ENCODE results near the gene USF1.
A peak's percentile ranks its signal among the peaks of the same experiment; 100 is the strongest.
"Not testable (repeated sequence)": the region's sequence is repeated elsewhere in the genome, so short reads cannot be mapped to it uniquely, and the experiment has no call there.

USF1 gene

DNA sequence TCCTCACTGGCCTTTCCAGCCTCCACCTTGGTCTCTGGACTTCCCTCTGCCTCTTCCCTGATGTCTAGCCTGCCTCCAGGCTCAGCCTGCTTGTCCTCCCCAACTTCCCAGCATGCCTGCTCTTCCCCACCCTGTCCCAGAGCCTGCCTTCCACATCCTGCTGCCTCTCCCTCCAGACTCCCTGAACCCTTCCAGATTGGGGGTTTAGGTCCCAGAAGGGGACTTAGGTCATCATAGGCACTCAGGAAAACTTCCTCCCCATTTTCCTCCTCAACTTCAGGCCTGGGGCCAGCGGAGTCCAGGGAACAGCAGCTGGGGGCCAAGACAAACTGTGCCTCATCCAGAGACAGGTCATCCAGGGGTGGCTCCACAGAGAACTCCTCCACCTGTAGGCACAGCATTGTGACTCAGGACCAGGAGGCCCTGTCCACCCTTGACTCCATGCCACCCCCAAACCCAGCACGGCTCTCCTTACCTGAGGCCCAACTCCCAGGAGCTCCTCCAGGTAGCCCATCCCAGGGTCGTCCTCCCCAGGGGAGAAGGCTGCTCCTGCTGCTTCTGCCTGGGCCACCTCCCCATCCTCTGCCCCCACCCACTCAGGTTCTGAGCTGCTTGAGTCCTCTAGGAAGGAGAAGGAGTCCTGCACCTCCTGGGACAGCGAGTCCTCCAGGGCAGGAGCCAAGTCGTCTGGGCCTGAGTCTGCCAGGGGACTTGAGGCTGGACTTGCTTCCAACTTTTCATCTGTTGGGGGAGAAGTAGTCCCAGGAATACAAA is 3.4 kb upstream of the USF1 start:
- DNase-seq (ENCODE audit: low spot score): no peak

DNA sequence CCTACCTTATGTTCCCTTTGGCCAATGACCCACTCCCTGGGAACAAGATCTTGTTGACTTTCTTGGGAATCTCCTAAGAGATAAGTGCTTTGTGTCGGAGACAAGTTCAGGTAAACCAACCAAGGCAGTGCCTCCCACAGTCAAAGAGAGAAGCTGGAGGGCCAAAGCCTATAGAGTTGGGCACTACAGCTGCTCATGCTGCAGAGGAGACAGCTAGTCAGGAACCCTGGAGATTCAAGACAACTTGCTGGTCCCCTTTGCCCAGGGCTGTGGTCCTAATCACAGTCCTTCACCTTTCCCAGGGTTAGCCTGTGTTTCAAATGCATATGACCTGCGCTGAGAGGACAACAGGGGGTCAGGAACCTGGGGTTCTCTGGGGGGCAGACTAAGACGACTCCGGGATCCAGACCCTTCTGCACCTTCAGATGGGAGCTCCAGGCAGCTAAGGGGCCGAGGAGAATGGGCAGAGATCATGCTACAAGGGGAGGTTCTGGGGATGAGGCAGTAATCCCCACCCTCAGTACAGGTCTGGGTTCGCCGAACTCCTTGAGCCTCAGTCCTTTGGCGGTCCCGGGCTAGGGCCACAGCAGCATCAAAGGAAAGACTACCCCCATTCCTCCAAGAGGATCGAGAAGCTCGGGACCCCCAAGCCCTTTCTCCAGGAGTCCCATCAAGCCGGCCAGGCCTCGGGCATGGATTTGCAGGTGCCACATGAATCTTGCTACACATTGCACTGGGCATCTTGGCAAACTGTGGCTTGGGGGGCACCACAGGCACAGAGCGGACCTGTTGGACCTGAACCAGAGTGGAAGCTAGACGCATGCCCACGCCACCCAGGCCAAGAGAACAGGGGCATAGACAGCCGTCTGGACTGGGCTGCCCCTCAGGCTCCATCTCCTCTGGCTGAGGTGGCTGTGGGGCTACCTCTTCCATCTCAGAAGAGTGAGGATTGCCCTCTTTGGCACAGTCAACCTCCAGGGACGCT is 2.0 kb upstream of the USF1 start:
- no peak for DNase-seq (ENCODE audit: low spot score)

DNA sequence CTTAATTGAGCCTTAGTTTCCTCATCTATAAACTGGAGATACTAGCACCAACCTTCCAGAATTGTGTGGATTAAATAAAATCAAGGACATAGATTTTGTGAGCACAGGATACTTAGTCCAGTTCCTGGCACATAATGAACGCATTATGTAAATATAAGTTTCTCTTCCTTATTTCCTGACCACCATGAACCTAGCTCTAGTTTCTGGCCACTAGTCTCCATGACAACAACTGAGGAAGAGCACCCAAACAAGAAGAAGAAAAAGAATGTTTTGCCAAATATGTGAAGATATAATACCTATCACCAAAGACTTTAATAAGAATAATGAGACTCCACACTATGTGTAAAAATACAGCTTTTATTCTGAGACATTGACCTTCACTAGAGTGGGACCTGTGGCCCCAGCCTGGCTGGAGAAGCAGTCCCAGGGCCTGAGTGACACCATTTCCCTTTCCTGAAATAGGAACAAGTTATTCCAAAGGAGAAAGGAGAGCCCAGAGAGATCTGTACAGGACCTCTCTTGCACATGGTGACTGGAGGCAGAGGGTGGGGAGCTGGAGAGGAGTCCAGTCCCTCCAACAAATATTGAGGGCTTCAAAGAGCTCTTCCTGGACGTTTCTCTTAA is 940 bp upstream of the USF1 start:
- DNase-seq (ENCODE audit: low spot score): peak; percentile 58

DNA sequence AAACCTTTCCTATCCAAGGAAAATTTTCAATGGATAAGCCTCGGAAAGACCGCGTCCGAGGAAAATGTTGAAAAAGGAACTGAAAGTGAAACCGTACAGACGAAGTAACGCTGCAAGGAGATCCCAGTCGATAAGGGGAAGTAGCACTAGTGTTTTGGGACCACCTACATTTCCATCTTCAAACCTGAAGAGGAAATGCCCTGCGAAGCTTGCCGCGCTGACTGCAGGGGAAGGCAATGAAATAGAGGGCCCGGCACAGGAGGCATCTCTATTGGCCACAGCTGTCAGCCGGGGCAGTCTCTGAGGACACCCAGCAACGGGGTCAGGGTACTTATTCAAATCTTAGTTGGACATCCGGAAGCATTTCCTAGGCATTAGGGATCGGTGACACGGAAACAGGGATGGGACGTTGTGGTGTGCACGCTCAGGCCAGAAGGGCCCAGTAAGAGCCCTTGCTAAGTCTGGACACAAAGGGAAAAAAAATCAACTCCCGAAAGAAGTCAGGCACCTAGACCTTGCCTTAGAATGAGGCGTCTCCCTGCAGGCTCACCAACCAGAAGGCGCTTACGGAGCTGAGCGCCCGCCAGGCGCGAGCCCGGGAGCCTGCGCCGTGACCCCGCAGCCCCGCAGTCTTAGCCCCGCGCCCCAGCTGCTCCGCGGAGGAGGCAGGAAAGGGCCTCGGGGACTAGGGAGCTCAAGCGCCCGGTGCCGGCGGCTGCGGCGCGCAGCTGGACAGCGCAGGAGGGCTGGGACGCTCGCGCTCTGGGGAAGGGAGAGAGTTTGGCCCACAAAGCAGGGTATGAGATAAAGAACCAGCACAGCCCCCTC is 655 bp downstream of the USF1 start:
- DNase-seq (ENCODE audit: low spot score): peak; percentile 80

DNA sequence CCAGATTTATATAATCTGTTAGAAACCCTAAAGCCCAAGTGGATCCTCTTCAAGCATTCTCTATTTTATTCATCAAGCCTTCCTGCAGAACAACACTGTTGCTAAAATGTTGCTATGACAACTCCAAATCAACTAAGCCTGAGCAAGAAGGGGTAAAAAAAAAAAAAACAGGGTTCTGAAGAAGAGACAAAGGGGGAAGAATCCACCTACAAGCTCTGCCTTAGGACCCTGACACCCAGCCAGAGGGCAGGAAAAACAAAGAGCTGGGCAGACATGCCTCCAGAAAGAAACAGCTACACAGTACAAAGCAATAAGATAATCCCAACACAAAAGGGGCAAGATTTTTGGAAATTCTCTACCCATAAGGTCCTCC is 1.3 kb downstream of the USF1 start:
- no peak for DNase-seq (ENCODE audit: low spot score)

DNA sequence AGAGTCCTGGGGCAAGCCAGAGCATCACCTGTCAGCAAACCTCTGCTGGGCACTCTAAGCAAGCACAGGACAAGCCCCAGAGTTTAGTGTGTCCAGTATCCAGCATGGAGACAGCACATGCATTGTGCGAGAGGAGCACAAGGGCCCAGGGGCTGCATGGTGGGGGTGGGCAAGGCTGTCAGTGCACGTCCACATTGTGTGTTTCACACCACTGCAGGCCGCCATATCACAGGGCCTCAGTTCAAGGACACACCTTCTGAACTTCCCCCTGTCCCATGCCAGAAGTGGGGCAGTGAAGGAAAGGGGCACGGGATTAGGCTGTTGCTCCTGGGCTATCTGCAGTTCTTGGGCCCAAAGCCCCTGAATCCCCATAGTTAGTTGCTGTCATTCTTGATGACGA is 6.2 kb downstream of the USF1 start:
- DNase-seq (ENCODE audit: low spot score): no peak

DNA sequence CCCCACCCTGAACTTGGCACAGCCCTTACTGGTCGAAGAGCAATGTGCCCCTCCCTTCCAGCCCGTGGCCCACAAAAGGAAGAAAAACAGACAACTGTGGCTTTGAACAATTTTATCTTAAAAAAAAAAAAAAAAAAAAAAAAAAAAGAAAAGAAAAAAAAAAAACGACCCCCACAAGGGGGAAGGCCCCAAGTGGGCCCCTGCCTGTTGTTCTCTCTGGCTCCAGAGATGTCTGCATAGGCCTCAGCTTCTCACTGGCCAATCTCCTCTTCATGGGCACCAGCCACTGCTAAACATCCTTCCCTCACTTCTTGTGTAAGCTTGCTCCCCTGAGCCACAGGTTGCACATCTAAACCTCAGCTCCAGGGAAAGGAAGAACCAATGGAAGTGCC is 6.6 kb downstream of the USF1 start:
- no peak for DNase-seq (ENCODE audit: low spot score)

DNA sequence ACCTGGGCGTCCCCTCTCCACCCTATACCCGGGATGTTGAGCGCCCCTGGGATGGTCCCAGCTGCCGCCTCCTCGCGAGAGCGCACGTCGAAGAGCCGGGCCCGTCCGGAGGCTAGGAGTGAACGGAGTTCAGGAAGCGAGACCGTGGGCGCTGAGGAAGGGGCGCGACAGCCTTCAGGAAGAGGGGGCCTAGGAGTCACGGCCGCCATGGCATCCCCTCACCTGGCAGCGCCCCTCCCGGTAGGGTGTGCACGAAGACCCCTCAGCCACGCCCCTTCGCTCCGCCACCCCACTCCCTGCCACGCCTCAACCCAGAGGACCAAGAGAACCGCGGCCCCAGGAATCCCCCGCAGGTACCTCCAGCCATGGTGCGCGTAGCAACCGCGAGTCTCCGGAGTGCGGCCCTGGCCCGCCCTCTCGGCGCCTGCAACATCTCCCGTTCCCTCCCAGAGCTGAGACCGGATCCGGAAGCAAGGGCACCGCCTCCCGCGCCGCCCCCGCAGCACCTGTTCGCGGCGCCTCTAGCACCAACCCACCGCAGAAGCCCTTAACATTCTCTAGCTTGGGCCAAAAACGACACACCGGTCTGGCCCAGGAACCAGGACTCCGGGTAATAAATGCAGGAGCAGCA is 7.1 kb downstream of the USF1 start, which contains the start of gene TSTD1:
TSTD1 (minus strand) TSS at position 442 of the 631 bp plus-strand sequence; CDS start at position 367, 75 bp downstream.
- no peak for DNase-seq (ENCODE audit: low spot score)

DNA sequence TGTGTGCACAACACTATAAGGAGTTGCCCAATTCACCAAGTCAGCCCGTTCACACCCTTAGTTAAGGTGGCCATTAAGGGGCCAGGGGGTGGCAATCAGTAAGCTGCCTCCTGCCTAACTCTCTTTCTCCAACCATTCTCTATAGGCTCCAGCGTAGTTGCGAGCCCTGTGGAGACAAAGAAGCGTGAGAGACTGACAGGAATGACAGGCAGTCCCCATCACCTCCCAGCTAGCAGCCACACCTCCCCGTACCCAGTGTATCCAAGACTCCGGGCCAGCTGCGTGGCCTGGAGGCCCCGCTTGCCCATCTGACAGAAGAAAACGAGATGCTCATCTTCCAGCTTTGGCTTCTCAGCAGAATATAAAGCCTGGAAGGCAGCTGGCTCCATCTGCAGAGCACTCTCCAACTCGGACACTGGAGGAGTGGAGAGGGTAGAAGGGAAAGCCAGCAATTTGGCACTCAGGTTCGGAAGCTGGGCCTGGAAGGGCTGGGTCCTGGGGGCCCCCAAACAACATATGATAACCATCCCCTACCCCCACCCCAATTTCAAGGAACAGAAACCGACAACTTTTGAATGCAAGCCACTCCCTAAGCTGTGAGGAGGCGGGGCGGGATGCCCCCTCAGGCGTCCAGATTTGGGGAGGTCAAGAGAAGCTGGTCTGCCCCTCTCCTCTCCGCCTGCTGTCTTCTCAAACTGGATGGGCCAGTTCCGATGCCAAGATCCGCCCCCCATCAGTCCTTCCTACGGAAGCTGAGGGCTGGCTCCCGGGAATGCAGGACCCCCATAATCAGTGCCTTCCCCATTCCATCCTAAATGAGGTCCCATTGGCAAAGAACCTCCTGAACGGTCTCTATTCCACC is 7.9 kb downstream of the USF1 start:
- no peak for DNase-seq (ENCODE audit: low spot score)

DNA sequence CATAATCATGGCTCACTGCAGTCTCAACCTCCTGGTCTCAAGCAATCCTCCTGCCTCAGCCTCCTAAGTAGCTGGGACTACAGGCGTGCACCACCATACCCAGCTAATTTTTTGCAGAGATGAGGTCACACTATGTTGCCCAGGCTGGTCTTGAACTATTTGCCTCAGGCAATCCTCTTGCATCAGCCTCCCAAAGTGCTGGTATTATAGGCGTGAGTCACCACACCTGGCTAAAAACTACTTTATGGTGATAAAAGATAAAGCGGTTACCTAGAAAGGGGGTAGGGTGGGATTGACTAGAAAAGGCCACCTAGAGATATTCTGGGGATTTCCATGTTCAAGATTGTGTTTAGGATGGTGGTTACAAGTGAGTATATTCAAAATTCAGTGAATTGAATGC is 12.0 kb downstream of the USF1 start:
- no peak for DNase-seq (ENCODE audit: low spot score)

DNA sequence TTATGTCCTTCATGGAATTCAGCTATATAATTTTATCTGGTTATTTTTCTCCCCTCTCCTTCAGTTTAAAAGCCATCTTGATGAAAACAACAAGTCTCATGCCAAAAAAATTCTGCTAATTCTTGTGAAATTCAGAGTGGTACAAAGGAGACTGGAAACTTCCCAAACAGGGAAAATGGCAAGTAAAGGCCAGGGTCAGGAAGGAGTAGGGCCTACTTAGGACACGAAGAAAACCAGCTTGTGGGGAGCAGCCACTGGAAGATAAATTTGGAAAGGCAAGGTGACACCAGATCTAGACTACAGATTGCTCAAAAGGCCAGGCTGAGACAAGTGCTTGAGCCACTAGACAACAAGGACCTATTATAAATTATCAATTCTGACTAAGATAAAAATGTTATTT is 13.4 kb downstream of the USF1 start:
- DNase-seq (ENCODE audit: low spot score): no peak

DNA sequence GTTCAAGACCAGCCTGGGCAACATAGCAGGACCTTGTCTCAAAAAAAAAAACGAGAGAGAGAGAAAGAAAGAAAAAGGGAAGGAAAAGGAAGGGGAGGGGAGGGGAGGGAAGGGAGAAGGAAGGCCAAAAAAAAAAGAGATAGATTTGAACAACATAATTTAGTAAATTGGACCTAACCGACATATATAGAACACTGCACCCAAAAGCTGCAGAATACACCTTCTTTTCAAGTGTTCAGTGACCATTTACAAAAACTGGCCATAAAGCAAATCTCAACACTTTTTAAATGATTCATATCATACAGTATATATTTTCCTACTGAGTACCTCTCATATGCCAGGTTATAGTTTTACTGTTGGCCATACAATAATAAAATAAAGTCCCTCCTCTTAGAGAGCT is 13.9 kb downstream of the USF1 start:
- no peak for DNase-seq (ENCODE audit: low spot score)

DNA sequence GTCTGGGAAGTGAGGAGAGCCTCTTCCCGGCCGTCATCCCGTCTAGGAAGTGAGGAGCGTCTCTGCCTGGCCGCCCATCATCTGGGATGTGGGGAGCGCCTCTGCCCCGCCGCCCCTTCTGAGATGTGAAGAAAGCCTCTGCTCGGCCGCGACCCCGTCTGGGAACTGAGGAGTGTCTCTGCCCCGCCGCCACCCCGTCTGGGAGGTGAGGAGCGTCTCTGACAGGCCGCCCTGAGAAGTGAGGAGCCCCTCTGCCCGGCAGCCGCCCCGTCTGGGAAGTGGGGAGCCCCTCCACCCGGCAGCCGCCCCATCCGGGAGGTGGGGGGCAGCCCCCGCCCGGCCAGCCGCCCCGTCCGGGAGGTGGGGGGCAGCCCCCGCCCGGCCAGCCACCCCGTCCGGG is 16.3 kb downstream of the USF1 start:
- DNase-seq (ENCODE audit: low spot score): not testable (repeated sequence)

DNA sequence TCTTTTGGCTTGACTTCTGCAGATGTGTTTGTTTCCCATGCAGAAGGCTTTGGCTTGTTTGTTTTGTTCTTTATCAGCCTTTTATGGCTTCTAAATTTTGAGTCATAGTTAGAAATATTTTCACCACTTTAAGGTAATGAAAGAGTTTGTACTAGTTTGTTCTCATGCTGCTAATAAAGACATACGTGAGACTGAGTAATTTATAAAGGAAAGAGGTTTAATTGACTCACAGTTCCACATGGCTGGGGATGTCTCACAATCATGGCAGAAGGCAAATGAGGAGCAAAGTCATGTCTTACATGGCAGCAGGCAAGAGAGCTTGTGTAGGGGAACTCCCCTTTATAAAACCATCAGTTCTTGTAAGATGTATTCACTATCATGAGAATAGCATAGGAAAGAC is 18.8 kb downstream of the USF1 start:
- not testable (repeated sequence) for DNase-seq (ENCODE audit: low spot score)

DNA sequence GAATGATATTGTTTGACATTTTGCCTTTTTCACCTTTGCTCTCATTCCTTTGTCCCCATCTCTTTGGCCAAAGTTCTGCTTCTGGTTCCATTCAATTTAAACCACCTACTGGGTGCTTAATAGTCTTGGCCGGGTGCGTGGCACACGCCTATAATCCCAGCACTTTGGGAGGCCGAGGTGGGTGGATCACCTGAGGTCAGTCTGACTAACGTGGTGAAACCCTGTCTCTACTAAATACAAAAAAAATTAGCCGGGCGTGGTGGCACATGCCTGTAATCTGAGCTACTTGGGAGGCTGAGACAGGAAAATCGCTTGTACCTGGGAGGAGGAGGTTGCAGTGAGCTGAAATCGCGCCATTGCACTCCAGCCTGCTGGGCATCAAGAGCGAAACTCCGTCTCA is 23.3 kb downstream of the USF1 start:
- DNase-seq (ENCODE audit: low spot score): not testable (repeated sequence)

DNA sequence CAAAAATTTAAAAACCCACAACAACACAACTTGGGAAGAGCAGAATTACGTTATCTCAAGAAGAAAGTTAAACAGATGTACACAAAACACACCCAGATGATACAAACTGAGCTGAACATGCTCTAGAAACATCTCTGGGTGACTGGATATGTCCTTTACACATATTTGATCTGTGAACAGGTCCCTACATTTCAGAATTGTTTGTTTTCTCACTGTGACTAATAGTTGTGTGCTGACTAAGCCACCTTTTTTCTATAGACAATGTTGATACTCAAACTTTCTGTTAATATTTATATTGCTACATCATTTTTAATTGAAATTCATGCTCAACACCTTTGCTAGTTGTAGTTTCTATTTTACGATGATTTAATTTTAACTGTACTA is 23.8 kb downstream of the USF1 start:
- DNase-seq (ENCODE audit: low spot score): no peak

DNA sequence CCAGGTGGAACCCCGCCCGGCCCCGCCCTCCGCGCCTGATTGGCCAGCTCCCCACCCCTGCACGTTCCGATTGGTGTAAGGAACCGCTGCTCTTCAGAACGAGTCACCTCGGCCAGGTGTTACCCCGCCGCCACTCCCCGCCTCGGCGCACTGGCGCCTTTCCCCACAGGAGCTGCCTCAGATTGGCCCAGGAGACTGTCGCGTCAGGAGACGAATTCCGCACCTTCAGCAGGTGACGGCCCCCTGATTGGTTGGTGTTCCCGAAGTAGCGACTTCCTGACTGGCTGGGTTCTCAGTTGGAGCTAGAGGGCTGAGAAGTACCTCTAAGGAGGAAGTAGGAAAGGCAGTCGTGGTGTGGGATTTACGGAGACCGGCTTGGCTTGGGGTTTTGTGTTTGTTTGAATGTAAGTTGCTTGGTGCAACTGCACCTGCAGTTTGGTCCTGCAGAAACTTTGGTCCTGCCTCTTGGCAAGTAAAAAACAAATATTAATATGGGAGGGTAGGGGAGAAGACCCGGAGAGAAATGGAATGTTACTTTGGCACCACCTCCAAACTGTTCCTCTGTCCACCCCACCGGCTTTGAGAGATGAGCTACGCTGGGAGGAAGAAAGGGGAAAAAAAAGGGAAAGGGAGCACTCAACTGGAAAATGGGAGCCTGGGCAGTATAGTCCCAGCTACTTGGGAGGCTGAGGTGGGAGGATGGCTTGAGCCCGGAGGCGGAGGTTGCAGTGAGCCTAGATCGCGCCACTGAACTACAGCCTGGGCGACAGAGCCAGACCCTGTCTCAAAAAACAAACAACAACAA is 24.4 kb downstream of the USF1 start:
- peak; percentile 37 for DNase-seq (ENCODE audit: low spot score)

DNA sequence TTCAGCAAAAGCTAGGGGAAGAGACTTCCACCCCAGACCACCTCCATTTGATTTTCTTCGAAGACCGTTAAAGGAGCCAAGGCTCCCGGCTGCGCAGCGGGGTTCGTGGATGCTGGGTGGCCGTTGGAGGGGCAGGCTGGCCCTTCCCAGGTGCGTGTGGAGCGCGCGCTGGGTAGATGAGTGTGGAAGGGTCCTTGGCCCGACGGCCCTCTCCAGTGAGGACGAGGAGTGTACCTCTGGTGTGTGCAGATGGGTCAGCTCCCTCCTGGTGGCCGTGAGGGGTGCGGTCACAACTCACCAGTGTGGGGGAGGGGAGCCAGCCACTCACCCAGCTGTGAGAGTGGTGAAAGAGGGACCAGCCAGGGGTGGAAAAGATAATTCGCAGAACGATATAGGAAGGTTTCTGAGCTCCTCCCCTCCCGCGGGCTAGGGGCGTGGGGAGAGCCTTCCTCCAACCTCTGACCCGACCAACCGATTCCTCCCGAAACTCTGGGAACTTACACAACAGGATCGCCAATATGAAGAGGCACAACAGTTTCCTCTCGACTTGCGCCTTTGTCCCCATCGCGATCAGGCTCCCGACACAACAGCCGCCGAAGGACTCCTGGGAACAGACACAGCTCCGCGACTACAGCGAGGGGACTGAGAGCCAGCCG is 25.1 kb downstream of the USF1 start, which contains the start of gene F11R:
F11R (minus strand) TSS at position 644 of the 656 bp plus-strand sequence; CDS start at position 565, 79 bp downstream.
- DNase-seq (ENCODE audit: low spot score): no peak

Data from pons (tissue), 1 donor.